Adrenal gland (tissue), 12 donors: Measurements from ENCODE around the gene ITIH4. TPM values are rescaled to one million over a fixed set of nuclear protein-coding genes. Genes with fewer than 3 reads are reported as not detected.
"Not testable (repeated sequence)": the region's sequence is repeated elsewhere in the genome, so short reads cannot be mapped to it uniquely, and the experiment has no call there.

Experiments used
- DNase-seq, 7 donors: peaks; one replicate each; pipeline ENCODE4 v3.0.0-alpha.2; 2019 to 2020
- H3K27ac ChIP-seq, 5 donors: fragments of 200-600 bp; sonication (generic) in 4 of 5; 1 replicate in 3 of 5; 2 replicates in 2 of 5; pipeline versions ENCODE4 v1.5.1 to v1.8.0; 2016 to 2020; ENCODE audit warnings: mild to moderate bottlenecking in 1 of 5
- H3K27me3 ChIP-seq: fragments of 200-600 bp; 2 replicates; pipeline ENCODE4 v1.8.0; 2021
- H3K36me3 ChIP-seq, 2 donors: fragments of 200-600 bp; replicated peaks in 1 of 2; 1 replicate in 1 of 2; 2 replicates in 1 of 2; pipeline versions ENCODE4 v1.5.1 to v1.8.0; 2018 to 2022
- H3K4me1 ChIP-seq, 2 donors: fragments of 200-600 bp; replicated peaks in 1 of 2; 1 replicate in 1 of 2; 2 replicates in 1 of 2; pipeline versions ENCODE4 v1.5.1 to v1.8.0; 2018 to 2021
- H3K4me3 ChIP-seq, 4 donors: fragments of 200-600 bp; sonication (generic) in 3 of 4; one replicate each; pipeline ENCODE4 v1.5.1; 2016 to 2018
- H3K9me3 ChIP-seq, 3 donors: fragments of 200-600 bp; sonication (generic) in 1 of 3; replicated peaks in 1 of 3; 1 replicate in 2 of 3; 2 replicates in 1 of 3; pipeline versions ENCODE4 v1.5.1 to v1.8.0; 2016 to 2021
- POLR2A ChIP-seq, 2 donors: fragments of 450-650 bp; IDR thresholded peaks; one replicate each; pipeline ENCODE4 v1.6.1; 2017; ENCODE audit warnings: antibody characterized with exemption in 2 of 2, mild to moderate bottlenecking in 2 of 2, moderate library complexity in 1 of 2
- WGBS, 4 donors: extraction: QIAGEN DNeasy Blood & Tissue Kit in 2 of 4; methylation state at CpG; one replicate each; pipeline versions ENCODE4 v1.1.5 to v1.1.7; 2013 to 2017; 5-methylcytosine and 5-hydroxymethylcytosine counted together
- intact Hi-C, 2 donors: fragments of 100-400 bp; cut with DNase I; formaldehyde crosslinking; loops; one replicate each; pipeline versions ENCODE4 v1.14.1 to v1.15.0; 2022 to 2023
- polyA plus RNA-seq, 3 donors: library from polyadenylated mRNA; stranded (reverse); fragments of 200-250 nt in 2 of 3; fragments of 350-450 nt in 1 of 3; fragmentation: Illumina TruSeq in 1 of 3; extraction: RNeasy Lipid Tissue Mini Kit (QIAGEN cat#74804) in 1 of 3; gene quantifications; one replicate each; pipeline ENCODE4 v1.2.3, GENCODE V29; 2013 to 2014
- total RNA-seq, 9 donors: library from RNA; depleted of rRNA in 4 of 9; stranded (reverse); fragments of >200 nt in 4 of 9; fragments of 120-200 nt in 1 of 9; fragmentation: NEBNext Ultra II Directional in 1 of 9; extraction: Animal tissue kit (Norgen Biotek cat#: 25700) in 1 of 9; gene quantifications; one replicate each; pipeline versions ENCODE4 v1.1.0 to v1.2.4, GENCODE V29; 2013 to 2023
- TF ChIP-seq, protein P1 (sequence below), 6 experiments: fragments of 450-650 bp in 4 of 6; fragments of 200-600 bp in 2 of 6; sonication (generic) in 1 of 6; IDR thresholded peaks; 1 replicate in 5 of 6; 2 replicates in 1 of 6; pipeline versions ENCODE4 v1.5.1 to v1.8.0; 2016 to 2021; ENCODE audit warnings: antibody characterized with exemption in 6 of 6, mild to moderate bottlenecking in 2 of 6, moderate library complexity in 1 of 6
- donor health status: healthy with polysubstance abuse.
- donor health status: Bipolar disorder and iron deficiency.
- donor health status: DM: yes; HTN: yes; CAD: no.
- donor health status: DM: no; HTN: no; CAD: no.
- donor health status: DM: no; HTN: no; CAD: no.
- donor health status: DM: yes; HTN: yes; CAD: no.

Gene ITIH4
- total and polyA plus RNA-seq, 12 donors = 6.4 to 221 (median 45.5) TPM

DNA sequence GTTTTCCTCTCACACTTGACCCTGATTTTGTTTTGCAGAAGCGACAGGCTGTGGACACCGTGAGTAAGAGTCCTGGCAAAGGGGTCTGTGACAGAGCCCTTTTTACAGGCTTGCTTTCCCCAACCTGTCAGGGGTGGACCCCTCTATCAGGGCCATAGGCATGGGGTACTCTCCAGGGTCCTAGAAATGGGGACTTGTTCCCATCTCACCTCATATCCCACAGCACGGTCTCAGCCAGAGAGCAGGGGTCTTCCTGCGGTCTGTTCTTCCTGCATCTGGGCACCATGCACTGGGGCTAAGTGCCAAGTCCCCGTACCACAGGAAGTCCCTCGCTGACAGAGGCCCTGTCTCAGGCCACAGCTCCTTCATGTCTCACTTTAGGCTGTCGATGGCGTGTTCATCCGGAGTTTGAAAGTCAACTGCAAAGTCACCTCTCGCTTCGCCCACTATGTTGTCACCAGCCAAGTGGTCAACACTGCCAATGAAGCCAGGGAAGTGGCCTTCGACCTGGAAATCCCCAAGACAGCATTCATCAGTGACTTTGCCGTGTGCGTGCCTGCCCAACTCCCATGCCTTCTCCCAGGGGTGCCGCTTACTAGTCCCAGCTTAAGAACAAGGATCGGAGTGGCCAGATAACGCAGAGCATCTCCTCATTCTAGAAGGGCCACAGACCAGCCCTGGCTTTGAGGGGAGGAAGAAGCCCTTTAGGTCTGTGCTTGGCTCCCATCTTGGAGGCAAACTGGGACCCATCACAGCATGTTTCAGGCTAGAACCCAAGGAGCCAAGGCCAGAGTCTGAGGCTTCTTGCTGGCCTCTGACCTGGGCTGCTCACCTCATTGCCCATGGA lies 52.3 kb downstream of the ITIH4 start:
- peak in 3 of 7 donors; percentile 9 to 46 (median 15) for DNase-seq
- Histone ChIP-seq H3K4me3 (no peak overlapping the region), H3K4me1 (no peaks in the 10 kb centered on the region), H3K27me3 (no peaks in the 10 kb centered on the region), H3K9me3 (no peaks in the 10 kb centered on the region), H3K36me3 (no peaks in the 10 kb centered on the region), H3K27ac (no peak overlapping the region)
- no peak for TF ChIP-seq POLR2A (IDR thresholded peaks at IDR 0.05)
- TF ChIP-seq, protein P1, sequence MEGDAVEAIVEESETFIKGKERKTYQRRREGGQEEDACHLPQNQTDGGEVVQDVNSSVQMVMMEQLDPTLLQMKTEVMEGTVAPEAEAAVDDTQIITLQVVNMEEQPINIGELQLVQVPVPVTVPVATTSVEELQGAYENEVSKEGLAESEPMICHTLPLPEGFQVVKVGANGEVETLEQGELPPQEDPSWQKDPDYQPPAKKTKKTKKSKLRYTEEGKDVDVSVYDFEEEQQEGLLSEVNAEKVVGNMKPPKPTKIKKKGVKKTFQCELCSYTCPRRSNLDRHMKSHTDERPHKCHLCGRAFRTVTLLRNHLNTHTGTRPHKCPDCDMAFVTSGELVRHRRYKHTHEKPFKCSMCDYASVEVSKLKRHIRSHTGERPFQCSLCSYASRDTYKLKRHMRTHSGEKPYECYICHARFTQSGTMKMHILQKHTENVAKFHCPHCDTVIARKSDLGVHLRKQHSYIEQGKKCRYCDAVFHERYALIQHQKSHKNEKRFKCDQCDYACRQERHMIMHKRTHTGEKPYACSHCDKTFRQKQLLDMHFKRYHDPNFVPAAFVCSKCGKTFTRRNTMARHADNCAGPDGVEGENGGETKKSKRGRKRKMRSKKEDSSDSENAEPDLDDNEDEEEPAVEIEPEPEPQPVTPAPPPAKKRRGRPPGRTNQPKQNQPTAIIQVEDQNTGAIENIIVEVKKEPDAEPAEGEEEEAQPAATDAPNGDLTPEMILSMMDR (IDR thresholded peaks at IDR 0.05) = no peak
- 75 to 84% (median 78%) methylated on average over 14 to 17 of the region's 17 CpGs for WGBS, 4 donors
- intact Hi-C loops = no loop called here

DNA sequence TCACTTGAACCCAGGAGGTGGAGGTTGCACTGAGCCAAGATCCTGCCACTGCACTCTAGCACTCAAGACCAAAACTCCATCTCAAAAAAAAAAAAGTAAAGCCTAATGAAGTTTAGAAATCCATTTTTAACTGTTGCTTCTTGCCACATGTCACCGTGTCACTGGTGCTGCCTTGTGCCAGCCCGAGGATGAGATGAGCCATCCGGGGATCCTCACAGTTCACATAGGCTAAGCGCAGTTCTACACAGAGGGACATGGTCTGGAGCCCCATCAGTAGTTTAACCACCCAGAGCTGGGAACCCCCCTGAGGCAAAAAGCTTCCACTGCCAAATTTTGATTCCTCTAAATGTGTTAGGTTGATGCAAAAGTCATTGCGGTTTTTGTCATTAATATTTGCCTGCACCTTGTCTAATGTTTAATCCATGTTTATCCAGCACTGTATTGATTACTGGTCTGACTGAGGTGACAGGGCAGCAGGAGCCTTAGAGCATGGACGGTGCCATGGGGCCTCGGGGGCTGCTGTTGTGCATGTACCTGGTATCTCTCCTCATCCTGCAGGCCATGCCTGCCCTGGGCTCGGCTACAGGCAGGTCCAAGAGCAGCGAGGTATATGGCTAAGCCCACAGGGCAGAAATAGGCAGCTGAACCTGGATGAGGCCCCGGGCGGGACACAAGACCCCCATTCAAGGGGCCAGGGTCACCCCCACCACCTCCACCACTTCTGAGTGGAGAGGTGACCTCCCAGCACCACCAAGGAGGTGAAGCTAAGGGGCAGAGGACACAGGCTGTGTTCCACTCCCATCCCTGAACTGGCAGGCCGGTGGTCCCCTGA lies 53.1 kb downstream of the ITIH4 start, which contains the start of gene ITIH1:
ITIH1 (plus strand) TSS at position 473 of the 832 bp plus-strand sequence; CDS start at position 490, 17 bp downstream.
- H3K27me3 ChIP-seq = no peaks in the 10 kb centered on the region
- intact Hi-C loops = no loop called here
- peak in 2 of 7 donors; percentile 6 to 30 for DNase-seq
- H3K9me3 ChIP-seq = no peaks in the 10 kb centered on the region
- no peaks in the 10 kb centered on the region for H3K4me1 ChIP-seq
- no peak within 1 kb of the TSS for H3K27ac ChIP-seq
- H3K36me3 ChIP-seq = no peaks in the 10 kb centered on the region
- H3K4me3 ChIP-seq = no peak within 1 kb of the TSS
- WGBS, 4 donors = 76 to 86% (median 86%) methylated on average over 11 to 12 of the region's 12 CpGs
- TF ChIP-seq, protein P1 (IDR thresholded peaks at IDR 0.05) = no peak
- no peak for TF ChIP-seq POLR2A (IDR thresholded peaks at IDR 0.05)

DNA sequence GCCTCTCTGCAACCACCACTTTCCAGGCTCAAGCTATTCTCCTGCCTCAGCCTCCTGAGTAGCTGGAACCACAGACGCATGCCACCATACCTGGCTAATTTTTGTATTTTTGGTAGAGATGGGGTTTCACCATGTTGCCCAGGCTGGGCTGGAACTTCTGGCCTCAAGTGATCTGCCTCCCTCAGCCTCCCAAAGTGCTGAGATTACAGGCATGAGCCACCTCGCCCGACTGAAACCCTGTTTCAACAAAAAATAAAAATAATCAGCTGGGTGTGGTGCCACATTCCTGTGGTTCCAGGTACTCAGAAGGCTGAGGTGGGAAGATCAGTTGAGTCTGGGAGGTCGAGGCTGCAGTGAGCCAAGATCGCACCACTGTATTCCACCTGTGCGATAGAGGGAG lies 54.0 kb downstream of the ITIH4 start:
- H3K4me1 ChIP-seq, H3K36me3 ChIP-seq, H3K27ac ChIP-seq, DNase-seq, H3K27me3 ChIP-seq, H3K4me3 ChIP-seq, intact Hi-C loops, H3K9me3 ChIP-seq: not testable (repeated sequence)
- WGBS, 4 donors = 77 to 82% (median 80%) methylated on average over 6 of the region's 6 CpGs

DNA sequence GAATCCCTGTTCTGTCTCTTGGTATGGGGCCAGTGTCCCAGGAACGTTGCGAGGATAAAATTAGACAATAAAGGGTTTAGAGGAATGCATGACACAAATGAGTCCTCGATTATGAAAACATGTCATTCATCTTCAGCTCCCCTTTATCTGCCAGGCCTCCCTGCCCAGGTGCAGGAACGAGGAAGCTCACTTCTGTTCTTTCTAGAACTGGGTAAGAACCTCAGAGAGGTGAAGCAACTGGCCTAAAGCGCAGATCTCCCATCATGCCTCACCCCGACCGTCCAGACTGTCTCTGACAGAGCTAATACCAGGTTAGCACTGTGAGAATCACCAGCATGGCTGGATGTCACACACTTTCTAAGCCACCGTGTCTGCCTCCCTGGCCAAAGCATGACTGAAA lies 54.6 kb downstream of the ITIH4 start:
- H3K27ac ChIP-seq = no peak overlapping the region
- H3K4me1 ChIP-seq = peaks cover 0 to 5% of the 10 kb centered on the region in 2 donors
- WGBS, 4 donors = 61 to 68% (median 61%) methylated on average over 8 of the region's 8 CpGs
- no peaks in the 10 kb centered on the region for H3K9me3 ChIP-seq
- H3K36me3 ChIP-seq = no peaks in the 10 kb centered on the region
- TF ChIP-seq, protein P1 (IDR thresholded peaks at IDR 0.05) = no peak
- no peak for TF ChIP-seq POLR2A (IDR thresholded peaks at IDR 0.05)
- H3K4me3 ChIP-seq = no peak overlapping the region
- no peaks in the 10 kb centered on the region for H3K27me3 ChIP-seq
- peak in 1 of 7 donors; percentile 27 for DNase-seq
- intact Hi-C loops = no loop called here
